Gastrocnemius medialis (tissue), 4 donors: Measurements from ENCODE around the gene FAM98C.

Source experiments
- CTCF ChIP-seq, 5 experiments: fragments of 450-650 bp in 3 of 5; fragments of 200-600 bp in 2 of 5; sonication (generic) in 2 of 5; IDR thresholded peaks in 4 of 5; conservative IDR thresholded peaks in 1 of 5; 1 replicate in 4 of 5; 2 replicates in 1 of 5; pipeline ENCODE4 v1.5.1; 2016 to 2019; ENCODE audit warnings: antibody characterized with exemption in 5 of 5, mild to moderate bottlenecking in 3 of 5, moderate library complexity in 3 of 5
- POLR2A ChIP-seq, 2 donors: fragments of 450-650 bp; IDR thresholded peaks; one replicate each; pipeline ENCODE4 v1.6.1; 2017; ENCODE audit warnings: antibody characterized with exemption in 2 of 2, mild to moderate bottlenecking in 2 of 2, moderate library complexity in 2 of 2

- TF ChIP-seq CTCF (IDR thresholded peaks at IDR 0.05 in 4 of 5, conservative IDR thresholded peaks at IDR 0.05 in 1 of 5) (no peak), POLR2A (IDR thresholded peaks at IDR 0.05) (no peak)
These were observed 10.5 kb downstream of the FAM98C start for GRCh38 chr19:38413416-38413815.
